ENCODE results near the gene GPR61.

GRCh38 chr1:109516872-109517271 lies 22.8 kb upstream of the GPR61 start:
- TF ChIP-seq POLR2A (IDR thresholded peaks at IDR 0.05; ENCODE audit: extremely low read depth, insufficient read length) (no peak), CTCF (IDR thresholded peaks at IDR 0.05; ENCODE audit: low read depth, low read length) (no peak), MAX (IDR thresholded peaks at IDR 0.05; ENCODE audit: low read depth, low read length) (no peak)
